ENCODE measurements around the gene THRA. TPM values are rescaled to one million over a fixed set of nuclear protein-coding genes. Genes with fewer than 3 reads are reported as not detected.

The THRA gene
- total RNA-seq, 1 donor from 2014 or later, result 4.6 TPM

- intact Hi-C loops (cut with micrococcal nuclease), result loop anchor here (1.0 to 5.0 kb wide), 3 partner anchors 21 to 63 kb away; no protein-coding TSS in a partner anchor
Observed at GRCh38 chr17:40075942-40076498, 13.3 kb downstream of the THRA start.

GRCh38 chr17:40076591-40076990 is 13.8 kb downstream of the THRA start:
- intact Hi-C loops (cut with micrococcal nuclease), result loop anchor here (5.0 kb wide), 1 partner anchor 36 kb away; no protein-coding TSS in a partner anchor

- intact Hi-C loops (cut with micrococcal nuclease), result loop anchor here (5.0 kb wide), 1 partner anchor 33 kb away; no protein-coding TSS in a partner anchor
Observed at GRCh38 chr17:40079545-40079944, 16.8 kb downstream of the THRA start.

- intact Hi-C loops (cut with micrococcal nuclease), result no loop called here
Observed at GRCh38 chr17:40084477-40084876, 21.7 kb downstream of the THRA start.

GRCh38 chr17:40086150-40087044 is 23.6 kb downstream of the THRA start:
- intact Hi-C loops (cut with micrococcal nuclease), result no loop called here

- intact Hi-C loops (cut with micrococcal nuclease), result no loop called here
Observed at GRCh38 chr17:40087049-40087794, 24.5 kb downstream of the THRA start.

GRCh38 chr17:40087903-40088718 is 25.3 kb downstream of the THRA start:
- intact Hi-C loops (cut with micrococcal nuclease), result no loop called here

GRCh38 chr17:40089077-40089895 is 26.5 kb downstream of the THRA start:
- intact Hi-C loops (cut with micrococcal nuclease), result no loop called here

- intact Hi-C loops (cut with micrococcal nuclease), result no loop called here
Observed at GRCh38 chr17:40090237-40091119, 27.7 kb downstream of the THRA start.

GRCh38 chr17:40091691-40092397 is 29.1 kb downstream of the THRA start:
- intact Hi-C loops (cut with micrococcal nuclease), result no loop called here

GRCh38 chr17:40092581-40092980 is 29.8 kb downstream of the THRA start:
- intact Hi-C loops (cut with micrococcal nuclease), result no loop called here

- intact Hi-C loops (cut with micrococcal nuclease), result no loop called here
Observed at GRCh38 chr17:40093005-40093579, 30.3 kb downstream of the THRA start.

GRCh38 chr17:40093580-40094201 is 30.9 kb downstream of the THRA start:
- intact Hi-C loops (cut with micrococcal nuclease), result no loop called here

GRCh38 chr17:40094874-40095273 is 32.1 kb downstream of the THRA start:
- intact Hi-C loops (cut with micrococcal nuclease), result loop anchor here (5.0 kb wide), 1 partner anchor 33 kb away; the partner anchor contains the start of gene THRA

GRCh38 chr17:40095351-40095943 is 32.7 kb downstream of the THRA start:
- intact Hi-C loops (cut with micrococcal nuclease), result loop anchor here (5.0 kb wide), 1 partner anchor 33 kb away; the partner anchor contains the start of gene THRA

GRCh38 chr17:40095944-40096791 is 33.4 kb downstream of the THRA start:
- intact Hi-C loops (cut with micrococcal nuclease), result loop anchor here (1.0 to 5.0 kb wide), 6 partner anchors 12 to 44 kb away; partner anchors contain the start of genes CASC3 and THRA

All from T-helper 2 cell treated with Interferon-gamma antibody and Interleukin-4, amounts not matched to agents 100 ng/mL and 5 ng/mL, for 36 hours (primary cell).